Hepatocyte (in vitro differentiated cells): ENCODE results near the gene RPL29.

Source experiments
- CTCF ChIP-seq: fragments of 200-600 bp; sonication (generic); IDR thresholded peaks from 2 replicates; pipeline ENCODE4 v1.5.1; 2016; ENCODE audit warnings: antibody characterized with exemption, mild to moderate bottlenecking; ENCODE audit not compliant: poor library complexity
- EZH2 ChIP-seq: fragments of 200-600 bp; sonication (generic); IDR thresholded peaks from 2 replicates; pipeline ENCODE4 v1.6.1; 2016; ENCODE audit warnings: antibody characterized with exemption, mild to moderate bottlenecking, borderline replicate concordance
- EZH2phosphoT487 ChIP-seq: fragments of 200-600 bp; sonication (generic); IDR thresholded peaks from one replicate; pipeline ENCODE4 v1.6.1; 2018; ENCODE audit warnings: antibody characterized with exemption, mild to moderate bottlenecking, low read depth, moderate library complexity; ENCODE audit not compliant: unreplicated experiment, severe bottlenecking

- TF ChIP-seq CTCF (no peak), EZH2phosphoT487 (no peak), EZH2 (no peak)
Measured at GRCh38 chr3:51974963-51975851, 20.5 kb downstream of the RPL29 start, which contains the start of gene ABHD14A.
